DOHH2 (cell line): ENCODE data around the gene HTD2.

Experiments
- CTCF ChIP-seq: fragments of 200-600 bp; sonication (generic); IDR thresholded peaks from one replicate; pipeline ENCODE4 v1.5.1; 2014; ENCODE audit warnings: antibody characterized with exemption, mild to moderate bottlenecking, low read depth, low read length; ENCODE audit not compliant: poor library complexity, severe bottlenecking
- EZH2phosphoT487 ChIP-seq: fragments of 200-600 bp; sonication (generic); IDR thresholded peaks from 2 replicates; pipeline ENCODE4 v1.6.1; 2017; ENCODE audit warnings: borderline replicate concordance, mild to moderate bottlenecking, antibody characterized with exemption, low read length, moderate library complexity, mixed read lengths

- TF ChIP-seq CTCF (no peak), EZH2phosphoT487 (no peak)
Measured at GRCh38 chr3:58321791-58322190, 15.5 kb downstream of the HTD2 start.
